Measurements from ENCODE around the gene ZNF440.
A peak's percentile ranks its signal among the peaks of the same experiment; 100 is the strongest.

ZNF440 gene

GRCh38 chr19:11792942-11793341 is 21.1 kb upstream of the ZNF440 start:
- peaks cover 0 to 8% (median 0%) of the 10 kb centered on the region in 3 donors for H3K36me3 ChIP-seq
- TF ChIP-seq CTCF (IDR thresholded peaks at IDR 0.05): no peak
- peaks cover 0 to 9% (median 8%) of the 10 kb centered on the region in 4 donors for H3K4me1 ChIP-seq
- H3K27ac ChIP-seq: no peak overlapping the region
- H3K4me3 ChIP-seq: no peak overlapping the region
- H3K9me3 ChIP-seq: peaks cover 0 to 41% (median 11%) of the 10 kb centered on the region in 3 donors
- no peak for DNase-seq
- no peaks in the 10 kb centered on the region for H3K27me3 ChIP-seq
- intact Hi-C loops (cut with DNase I; ENCODE audit: low total_unique reads): loop anchor here (10.0 kb wide), 1 partner anchor 92 kb away; the partner anchor contains the start of gene ZNF69

GRCh38 chr19:11797491-11797890 is 16.6 kb upstream of the ZNF440 start:
- peak; percentile 88 to 89 for TF ChIP-seq CTCF (IDR thresholded peaks at IDR 0.05)
- Histone ChIP-seq H3K27ac (peak overlapping the region in 1 of 2 donors; percentile 84), H3K36me3 (peaks cover 0 to 3% (median 0%) of the 10 kb centered on the region in 3 donors), H3K27me3 (no peaks in the 10 kb centered on the region), H3K4me3 (peak overlapping the region; percentile 65 to 82), H3K4me1 (peaks cover 0 to 20% (median 13%) of the 10 kb centered on the region in 4 donors), H3K9me3 (peaks cover 0 to 3% (median 0%) of the 10 kb centered on the region in 3 donors)
- DNase-seq: peak; percentile 80 to 87
- intact Hi-C loops (cut with DNase I; ENCODE audit: low total_unique reads): loop anchor here (5.0 to 10.0 kb wide), 3 partner anchors 87 to 345 kb away; partner anchors contain the start of genes ZNF20 and ZNF69

- no peaks in the 10 kb centered on the region for H3K27me3 ChIP-seq
- peaks cover 0 to 20% (median 13%) of the 10 kb centered on the region in 4 donors for H3K4me1 ChIP-seq
- peaks cover 0 to 3% (median 0%) of the 10 kb centered on the region in 3 donors for H3K36me3 ChIP-seq
- intact Hi-C loops (cut with DNase I; ENCODE audit: low total_unique reads): loop anchor here (5.0 to 10.0 kb wide), 3 partner anchors 86 to 344 kb away; partner anchors contain the start of genes ZNF20 and ZNF69
- H3K27ac ChIP-seq: peak within 1 kb of the TSS; percentile 80 to 84
- TF ChIP-seq CTCF (IDR thresholded peaks at IDR 0.05): peak in 1 of 2 experiments; percentile 15
- H3K9me3 ChIP-seq: no peaks in the 10 kb centered on the region
- peak within 1 kb of the TSS; percentile 65 to 82 for H3K4me3 ChIP-seq
- peak; percentile 95 to 96 for DNase-seq
Measured at GRCh38 chr19:11798391-11799330, 15.4 kb upstream of the ZNF440 start, which contains the start of gene ZNF491. TSS of gene ZNF491 (plus strand) at chr19:11798523. CDS start at chr19:11805954, 7,431 bp downstream.

GRCh38 chr19:11806354-11807098 is 7.5 kb upstream of the ZNF440 start:
- Histone ChIP-seq H3K36me3 (peaks cover 24 to 36% (median 34%) of the 10 kb centered on the region in 3 donors), H3K9me3 (peaks cover 4 to 30% (median 14%) of the 10 kb centered on the region in 3 donors), H3K4me1 (no peaks in the 10 kb centered on the region), H3K27ac (no peak overlapping the region), H3K27me3 (no peaks in the 10 kb centered on the region), H3K4me3 (no peak overlapping the region)
- no peak for DNase-seq
- TF ChIP-seq CTCF (IDR thresholded peaks at IDR 0.05): no peak
- intact Hi-C loops (cut with DNase I; ENCODE audit: low total_unique reads): no loop called here

- intact Hi-C loops (cut with DNase I; ENCODE audit: low total_unique reads): no loop called here
- Histone ChIP-seq H3K36me3 (peaks cover 24 to 36% (median 34%) of the 10 kb centered on the region in 3 donors), H3K4me3 (no peak overlapping the region), H3K4me1 (no peaks in the 10 kb centered on the region), H3K27ac (no peak overlapping the region), H3K9me3 (peaks cover 4 to 30% (median 14%) of the 10 kb centered on the region in 3 donors), H3K27me3 (no peaks in the 10 kb centered on the region)
- no peak for TF ChIP-seq CTCF (IDR thresholded peaks at IDR 0.05)
- no peak for DNase-seq
Measured at GRCh38 chr19:11807099-11807380, 7.0 kb upstream of the ZNF440 start.

Measured in tibial artery (tissue), 4 donors.